NCI-H128 (cell line): Measurements from ENCODE around the gene ARIH1.
"Not testable (repeated sequence)": the region's sequence is repeated elsewhere in the genome, so short reads cannot be mapped to it uniquely, and the experiment has no call there.

Experiments
- DNase-seq: peaks from one replicate; lab custom pipeline; 2025; ENCODE audit not compliant: unreplicated experiment; lab: John Stamatoyannopoulos, UW

Gene ARIH1, protein sequence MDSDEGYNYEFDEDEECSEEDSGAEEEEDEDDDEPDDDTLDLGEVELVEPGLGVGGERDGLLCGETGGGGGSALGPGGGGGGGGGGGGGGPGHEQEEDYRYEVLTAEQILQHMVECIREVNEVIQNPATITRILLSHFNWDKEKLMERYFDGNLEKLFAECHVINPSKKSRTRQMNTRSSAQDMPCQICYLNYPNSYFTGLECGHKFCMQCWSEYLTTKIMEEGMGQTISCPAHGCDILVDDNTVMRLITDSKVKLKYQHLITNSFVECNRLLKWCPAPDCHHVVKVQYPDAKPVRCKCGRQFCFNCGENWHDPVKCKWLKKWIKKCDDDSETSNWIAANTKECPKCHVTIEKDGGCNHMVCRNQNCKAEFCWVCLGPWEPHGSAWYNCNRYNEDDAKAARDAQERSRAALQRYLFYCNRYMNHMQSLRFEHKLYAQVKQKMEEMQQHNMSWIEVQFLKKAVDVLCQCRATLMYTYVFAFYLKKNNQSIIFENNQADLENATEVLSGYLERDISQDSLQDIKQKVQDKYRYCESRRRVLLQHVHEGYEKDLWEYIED

GRCh38 chr15:72473614-72474465 is at the start of gene ARIH1:
ARIH1 (plus strand) TSS chr15:72474330; CDS start chr15:72474640, 310 bp downstream.
- DNase-seq = peak; percentile 76

DNA sequence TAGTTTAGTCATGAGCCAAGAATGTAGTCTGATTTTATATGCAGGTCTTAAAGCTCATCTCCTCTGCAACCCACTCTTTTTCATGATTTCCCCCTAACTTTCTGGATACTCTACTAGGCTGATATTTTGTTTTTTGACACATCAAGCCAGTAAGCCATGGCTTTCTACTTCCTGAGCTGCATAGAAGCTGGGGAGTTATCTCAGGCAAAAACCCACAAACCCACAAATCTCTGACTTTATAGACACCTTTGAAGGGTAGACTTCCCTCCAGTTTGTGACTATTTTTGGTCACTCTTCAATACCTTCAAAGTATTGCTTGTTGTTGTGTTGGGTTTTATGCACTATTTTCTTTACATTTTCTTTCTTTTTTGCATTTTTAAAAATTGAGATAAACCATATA is 47.4 kb upstream of the ARIH1 start:
- DNase-seq = no peak

GRCh38 chr15:72437650-72438316 is 36.3 kb upstream of the ARIH1 start:
- no peak for DNase-seq

- not testable (repeated sequence) for DNase-seq
Measured at GRCh38 chr15:72442848-72443247, 31.3 kb upstream of the ARIH1 start.

GRCh38 chr15:72445426-72445825 is 28.7 kb upstream of the ARIH1 start:
- no peak for DNase-seq

DNA sequence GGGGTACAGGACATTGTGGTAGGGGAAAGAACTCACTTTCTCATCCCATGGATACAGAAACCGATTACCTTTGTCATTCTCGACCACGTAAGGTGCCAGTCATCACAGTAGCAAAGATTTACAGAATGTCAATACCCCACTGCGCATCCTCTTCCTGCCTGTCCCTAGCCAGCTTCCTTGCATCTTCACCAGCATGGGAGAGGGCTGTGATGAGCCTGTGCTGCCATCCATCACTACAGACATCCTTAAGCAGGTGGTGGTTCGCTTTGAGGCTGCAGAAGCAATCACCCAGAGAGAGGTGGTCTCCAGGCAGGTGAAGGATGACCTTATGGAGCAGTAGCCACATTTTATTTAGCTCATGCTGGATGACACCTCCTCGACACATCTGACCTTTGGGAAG is 23.3 kb upstream of the ARIH1 start:
- no peak for DNase-seq

GRCh38 chr15:72451224-72451623 is 22.9 kb upstream of the ARIH1 start:
- DNase-seq = no peak

DNA sequence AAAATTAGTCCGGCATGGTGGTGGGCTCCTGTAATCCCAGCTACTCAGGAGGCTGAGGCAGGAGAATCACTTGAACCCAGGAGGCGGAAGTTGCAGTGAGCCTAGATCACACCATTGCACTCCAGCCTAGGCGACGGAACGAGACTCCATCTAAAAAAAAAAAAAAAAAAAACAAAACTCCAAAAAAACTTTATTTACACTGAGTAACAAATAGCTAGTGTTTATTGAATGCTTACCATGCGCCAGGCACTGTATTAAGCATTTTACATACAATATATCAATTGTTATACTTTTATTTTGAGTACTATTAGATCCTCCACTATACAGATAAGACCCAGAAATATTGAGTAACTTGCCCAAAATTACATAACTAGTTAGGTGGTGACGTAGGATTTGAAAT is 17.4 kb upstream of the ARIH1 start:
- DNase-seq = no peak

- DNase-seq = no peak
Measured at GRCh38 chr15:72460402-72460801, 13.7 kb upstream of the ARIH1 start.

- no peak for DNase-seq
Measured at GRCh38 chr15:72463702-72464101, 10.4 kb upstream of the ARIH1 start.

DNA sequence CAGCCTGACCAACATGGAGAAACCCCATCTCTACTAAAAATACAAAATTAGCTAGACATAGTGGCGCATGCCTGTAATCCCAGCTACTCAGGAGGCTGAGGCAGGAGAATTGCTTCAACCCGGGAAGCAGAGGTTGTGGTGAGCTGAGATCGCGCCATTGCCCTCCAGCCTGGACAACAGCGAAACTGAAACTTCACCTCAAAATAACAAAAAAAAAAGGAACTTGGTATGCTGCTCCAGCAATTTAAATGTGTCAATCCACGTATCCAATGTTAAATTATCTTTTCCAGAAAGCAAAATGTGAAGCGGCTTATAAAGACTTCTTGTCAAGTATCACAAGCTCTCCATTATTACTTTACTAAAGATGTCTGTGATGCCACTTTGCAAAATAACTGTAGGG is 9.9 kb upstream of the ARIH1 start:
- DNase-seq = no peak

DNA sequence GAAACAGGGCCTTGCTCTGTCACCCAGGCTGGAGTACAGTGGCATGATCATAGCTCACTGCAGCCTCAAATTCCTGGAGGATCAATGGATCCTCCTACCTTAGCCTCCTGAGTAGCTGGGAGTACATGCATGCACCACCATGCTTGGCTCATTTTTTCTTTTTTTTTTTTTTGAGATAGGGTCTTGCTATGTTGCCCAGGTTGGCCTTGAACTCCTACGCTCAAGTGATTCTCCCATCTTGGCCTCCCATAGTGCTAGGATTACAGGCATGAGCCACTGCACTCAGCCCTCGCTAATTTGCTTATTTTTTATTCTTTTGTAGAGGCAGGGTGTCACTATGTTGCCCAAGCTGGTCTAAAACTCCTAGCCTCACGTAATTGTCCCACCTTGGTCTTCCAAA is 6.0 kb upstream of the ARIH1 start:
- no peak for DNase-seq

DNA sequence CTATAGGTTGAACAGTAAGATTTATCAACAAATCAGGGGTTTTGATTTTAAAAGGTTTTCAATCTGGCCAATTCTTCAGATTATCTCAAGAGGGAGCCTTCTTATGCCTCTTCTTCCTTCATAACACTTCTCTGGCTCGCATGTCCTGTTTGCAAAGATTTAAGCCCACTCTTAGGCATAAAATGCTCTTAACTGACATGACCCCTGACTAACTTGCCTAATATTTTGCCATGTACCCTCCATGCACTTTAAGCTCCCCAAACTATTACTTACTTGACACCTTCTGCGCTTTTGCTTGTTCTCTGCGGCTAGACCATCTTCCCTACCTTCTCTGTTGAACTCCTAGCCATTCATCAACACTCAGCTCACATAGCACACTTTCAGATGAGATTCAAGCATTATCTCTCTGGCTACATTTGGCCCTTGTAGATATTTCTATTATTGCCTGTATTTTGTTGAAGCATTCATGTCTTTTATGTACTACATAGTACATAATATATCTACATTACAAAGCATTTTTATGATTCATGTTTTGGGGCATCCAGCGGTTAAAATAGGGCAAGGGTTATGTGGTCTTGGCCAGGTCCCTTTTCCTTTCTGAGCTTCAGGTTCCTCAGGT is 1.0 kb upstream of the ARIH1 start:
- DNase-seq = no peak

- DNase-seq = no peak
Measured at GRCh38 chr15:72474466-72474911, 359 bp downstream of the ARIH1 start.

GRCh38 chr15:72474912-72475628 is 940 bp downstream of the ARIH1 start:
- DNase-seq = peak; percentile 3

GRCh38 chr15:72475674-72476073 is 1.5 kb downstream of the ARIH1 start:
- DNase-seq = no peak

DNA sequence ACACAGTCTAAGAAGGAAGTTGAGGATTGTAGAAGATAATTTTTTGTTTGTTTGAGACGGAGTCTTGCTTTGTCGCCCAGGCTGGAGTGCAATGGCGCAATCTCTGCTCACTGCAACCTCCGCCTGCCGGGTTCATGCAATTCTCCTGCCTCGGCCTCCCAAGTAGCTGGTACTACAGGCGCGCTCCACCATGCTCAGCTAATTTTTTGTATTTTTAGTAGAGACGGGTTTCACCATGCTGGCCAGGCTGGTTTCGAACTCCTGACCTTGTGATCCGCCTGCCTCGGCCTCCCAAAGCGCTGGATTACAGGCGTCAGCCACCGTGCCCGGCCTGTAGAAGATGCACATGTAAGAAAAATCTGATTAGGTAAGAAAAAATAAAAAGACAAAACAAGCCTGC is 2.2 kb downstream of the ARIH1 start:
- not testable (repeated sequence) for DNase-seq

- no peak for DNase-seq
Measured at GRCh38 chr15:72481015-72481659, 7.0 kb downstream of the ARIH1 start.

DNA sequence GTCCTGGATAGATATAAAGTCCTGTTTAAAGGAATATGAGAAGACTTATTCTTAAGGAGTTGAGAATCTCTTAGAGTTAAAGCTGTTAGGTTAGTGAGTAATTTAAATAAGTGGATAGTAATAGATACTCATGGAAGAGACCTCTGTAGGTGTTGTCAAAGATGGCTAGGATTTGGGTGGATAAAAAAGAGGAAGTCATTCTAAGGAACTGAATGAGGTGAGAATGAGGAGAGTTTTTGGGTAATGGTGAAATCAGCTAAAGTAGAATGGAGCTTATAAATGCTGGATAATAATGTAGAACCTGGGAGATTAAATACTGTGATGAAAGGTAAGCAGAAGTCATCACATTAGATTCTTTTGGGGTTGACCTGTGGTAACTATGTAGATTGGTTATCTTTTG is 8.1 kb downstream of the ARIH1 start:
- no peak for DNase-seq

DNA sequence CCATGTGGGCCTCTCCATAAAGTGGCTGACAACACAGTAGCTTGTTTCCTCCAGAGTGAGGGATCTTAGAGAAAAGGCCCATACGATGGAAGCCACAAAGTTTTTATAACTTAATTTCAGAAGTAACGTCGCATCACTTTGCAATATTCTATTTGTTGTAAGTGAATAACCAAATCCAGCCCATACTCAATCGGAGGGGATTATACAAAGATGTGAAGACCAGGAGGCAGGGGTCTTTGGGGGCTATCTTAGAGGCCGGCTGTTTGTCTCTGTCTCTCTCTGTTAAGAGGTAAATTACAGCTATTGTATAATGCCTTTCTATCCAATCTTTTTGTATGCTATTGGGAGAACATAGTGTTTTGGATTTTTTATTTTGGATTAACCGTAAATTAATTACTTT is 9.1 kb downstream of the ARIH1 start:
- DNase-seq = no peak
